Muscle of arm (tissue), 12 donors: ENCODE measurements around the gene PCDHA1. TPM values are rescaled to one million over a fixed set of nuclear protein-coding genes. Genes with fewer than 3 reads are reported as not detected.

Experiments
- DNase-seq: peaks from one replicate; pipeline ENCODE4 v3.0.0-alpha.2; 2013
- polyA plus RNA-seq, 12 donors: library from polyadenylated mRNA; unstranded; fragments of 120-200 nt; gene quantifications; one replicate each; pipeline ENCODE4 v1.2.1, GENCODE V29; 2013; ENCODE audit not compliant: insufficient read length in 12 of 12

PCDHA1 gene
- polyA plus RNA-seq, 12 donors, result 0.04 to 0.12 (median 0.07) TPM; not detected in 8

- peak; percentile 84 for DNase-seq
Measured at GRCh38 chr5:141040771-141041426, 255.0 kb downstream of the PCDHA1 start.

- DNase-seq, result no peak
Measured at GRCh38 chr5:141041427-141041785, 255.5 kb downstream of the PCDHA1 start.

DNA sequence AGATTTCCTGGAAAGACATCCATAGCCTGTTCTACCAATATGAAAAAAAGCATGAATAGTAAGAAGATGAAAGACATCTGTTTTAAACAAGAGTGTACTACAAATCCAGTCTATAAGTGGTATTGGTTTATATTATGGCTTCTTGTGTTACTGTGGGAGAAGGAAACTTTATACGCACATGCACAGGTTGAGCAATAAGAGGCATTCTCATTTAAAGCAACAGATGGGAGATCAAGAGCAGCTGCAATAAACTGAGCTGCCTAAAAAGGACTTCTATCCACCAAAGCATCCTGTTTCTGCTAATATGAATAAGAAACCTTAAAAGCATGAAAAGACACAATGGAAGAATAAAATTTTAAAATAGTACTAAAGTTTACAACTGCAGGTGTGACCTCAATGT, 256.6 kb downstream of the PCDHA1 start:
- DNase-seq, result no peak

- no peak for DNase-seq
Measured at GRCh38 chr5:141050622-141051520, 264.9 kb downstream of the PCDHA1 start, which contains the start of gene PCDHB1. Gene PCDHB1 (plus strand): TSS chr5:141051374. CDS start chr5:141051471, 97 bp downstream.

DNA sequence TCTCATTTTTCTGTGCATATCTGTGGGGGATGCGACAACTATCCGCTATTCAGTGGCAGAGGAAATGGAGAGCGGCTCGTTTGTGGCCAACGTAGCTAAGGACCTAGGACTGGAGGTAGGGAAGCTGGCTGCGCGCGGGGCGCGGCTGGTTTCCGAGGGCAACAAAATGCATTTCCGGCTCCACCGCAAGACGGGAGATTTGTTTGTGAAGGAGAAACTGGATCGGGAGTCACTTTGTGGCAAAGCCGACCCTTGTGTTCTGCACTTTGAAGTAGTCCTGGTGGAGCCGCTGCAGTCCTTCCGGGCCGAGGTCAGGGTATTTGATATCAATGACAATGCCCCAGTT, 265.6 kb downstream of the PCDHA1 start:
- no peak for DNase-seq

Other genes starting within 250 kb of the PCDHA1 start
- gene EIF4EBP3, start 238.5 kb upstream of the PCDHA1 start, polyA plus RNA-seq, result 10 to 100 TPM in 3 of 12 donors, 1 to 10 TPM in 7, not detected in 2; 5.0 to 11.0 (median 8.6) TPM
- 10 to 100 TPM in 11 of 12 donors, not detected in 1; 16.2 to 25.3 (median 21.7) TPM for gene SRA1, start 228.7 kb upstream of the PCDHA1 start, polyA plus RNA-seq
- 10 to 100 TPM in 11 of 12 donors, not detected in 1; 14.8 to 40.5 (median 22.9) TPM for gene APBB3, start 221.5 kb upstream of the PCDHA1 start, polyA plus RNA-seq
- 10 to 100 TPM in 11 of 12 donors, not detected in 1; 35.4 to 65.9 (median 56.3) TPM for gene SLC35A4, start 221.3 kb upstream of the PCDHA1 start, polyA plus RNA-seq
- gene CD14, start 153.0 kb upstream of the PCDHA1 start, polyA plus RNA-seq, result 10 to 100 TPM in 11 of 12 donors, not detected in 1; 14.9 to 25.8 (median 17.4) TPM
- 10 to 100 TPM in 4 of 12 donors, 1 to 10 TPM in 7, not detected in 1; 6.0 to 21.9 (median 8.0) TPM for gene TMCO6, start 146.7 kb upstream of the PCDHA1 start, polyA plus RNA-seq
- 10 to 100 TPM in 11 of 12 donors, not detected in 1; 28.6 to 63.2 (median 52.0) TPM for gene NDUFA2, start 138.5 kb upstream of the PCDHA1 start, polyA plus RNA-seq
- gene IK, start 138.3 kb upstream of the PCDHA1 start, polyA plus RNA-seq, result 100 to 1,000 TPM in 4 of 12 donors, 10 to 100 TPM in 7, not detected in 1; 83.7 to 175 (median 93.7) TPM
- gene WDR55, start 121.2 kb upstream of the PCDHA1 start, polyA plus RNA-seq, result 10 to 100 TPM in 11 of 12 donors, not detected in 1; 11.1 to 17.2 (median 13.0) TPM
- under 1 TPM in 4 of 12 donors, not detected in 8; 0.09 to 0.27 (median 0.22) TPM for gene DND1, start 112.6 kb upstream of the PCDHA1 start, polyA plus RNA-seq
- gene HARS1, start 94.8 kb upstream of the PCDHA1 start, polyA plus RNA-seq, result 10 to 100 TPM in 11 of 12 donors, not detected in 1; 28.7 to 58.3 (median 48.2) TPM
- 10 to 100 TPM in 11 of 12 donors, not detected in 1; 23.0 to 36.9 (median 26.0) TPM for gene HARS2, start 94.7 kb upstream of the PCDHA1 start, polyA plus RNA-seq
- 100 to 1,000 TPM in 1 of 12 donors, 10 to 100 TPM in 10, not detected in 1; 74.3 to 102 (median 83.6) TPM for gene ZMAT2, start 85.7 kb upstream of the PCDHA1 start, polyA plus RNA-seq
- gene PCDHA2, start 8.7 kb downstream of the PCDHA1 start, polyA plus RNA-seq, result under 1 TPM in 7 of 12 donors, not detected in 5; 0.04 to 0.16 (median 0.10) TPM
- gene PCDHA3, start 14.9 kb downstream of the PCDHA1 start, polyA plus RNA-seq, result under 1 TPM in 10 of 12 donors, not detected in 2; 0.09 to 0.48 (median 0.18) TPM
- under 1 TPM in 10 of 12 donors, not detected in 2; 0.16 to 0.39 (median 0.31) TPM for gene PCDHA4, start 20.9 kb downstream of the PCDHA1 start, polyA plus RNA-seq
- gene PCDHA5, start 35.5 kb downstream of the PCDHA1 start, polyA plus RNA-seq, result under 1 TPM in 6 of 12 donors, not detected in 6; 0.04 to 0.19 (median 0.09) TPM
- under 1 TPM in 9 of 12 donors, not detected in 3; 0.07 to 0.50 (median 0.17) TPM for gene PCDHA6, start 41.8 kb downstream of the PCDHA1 start, polyA plus RNA-seq
- under 1 TPM in 9 of 12 donors, not detected in 3; 0.05 to 0.28 (median 0.17) TPM for gene PCDHA7, start 48.1 kb downstream of the PCDHA1 start, polyA plus RNA-seq
- gene PCDHA8, start 55.0 kb downstream of the PCDHA1 start, polyA plus RNA-seq, result under 1 TPM in 4 of 12 donors, not detected in 8; 0.05 to 0.14 (median 0.07) TPM
- under 1 TPM in 6 of 12 donors, not detected in 6; 0.03 to 0.07 (median 0.03) TPM for gene PCDHA9, start 62.2 kb downstream of the PCDHA1 start, polyA plus RNA-seq
- under 1 TPM in 10 of 12 donors, not detected in 2; 0.04 to 0.25 (median 0.10) TPM for gene PCDHA10, start 69.8 kb downstream of the PCDHA1 start, polyA plus RNA-seq
- under 1 TPM in 7 of 12 donors, not detected in 5; 0.05 to 0.38 (median 0.14) TPM for gene PCDHA11, start 82.8 kb downstream of the PCDHA1 start, polyA plus RNA-seq
- under 1 TPM in 6 of 12 donors, not detected in 6; 0.04 to 0.28 (median 0.06) TPM for gene PCDHA12, start 89.2 kb downstream of the PCDHA1 start, polyA plus RNA-seq
- gene PCDHA13, start 96.0 kb downstream of the PCDHA1 start, polyA plus RNA-seq, result 1 to 10 TPM in 1 of 12 donors, under 1 TPM in 7, not detected in 4; 0.03 to 2.8 (median 0.06) TPM
- under 1 TPM in 10 of 12 donors, not detected in 2; 0.07 to 0.51 (median 0.16) TPM for gene PCDHAC1, start 140.2 kb downstream of the PCDHA1 start, polyA plus RNA-seq
- 1 to 10 TPM in 6 of 12 donors, under 1 TPM in 4, not detected in 2; 0.66 to 9.4 (median 1.1) TPM for gene PCDHAC2, start 180.3 kb downstream of the PCDHA1 start, polyA plus RNA-seq